HG03439 (cell line): ENCODE results near the gene TMEM87A.

ENCODE experiments used
- ATAC-seq: cut with Tn5 transposase; IDR thresholded peaks from one replicate; pipeline ENCODE4 v1.9.1; 2021; ENCODE audit warnings: mild to moderate bottlenecking, moderate library complexity; ENCODE audit not compliant: unreplicated experiment

Gene TMEM87A

DNA sequence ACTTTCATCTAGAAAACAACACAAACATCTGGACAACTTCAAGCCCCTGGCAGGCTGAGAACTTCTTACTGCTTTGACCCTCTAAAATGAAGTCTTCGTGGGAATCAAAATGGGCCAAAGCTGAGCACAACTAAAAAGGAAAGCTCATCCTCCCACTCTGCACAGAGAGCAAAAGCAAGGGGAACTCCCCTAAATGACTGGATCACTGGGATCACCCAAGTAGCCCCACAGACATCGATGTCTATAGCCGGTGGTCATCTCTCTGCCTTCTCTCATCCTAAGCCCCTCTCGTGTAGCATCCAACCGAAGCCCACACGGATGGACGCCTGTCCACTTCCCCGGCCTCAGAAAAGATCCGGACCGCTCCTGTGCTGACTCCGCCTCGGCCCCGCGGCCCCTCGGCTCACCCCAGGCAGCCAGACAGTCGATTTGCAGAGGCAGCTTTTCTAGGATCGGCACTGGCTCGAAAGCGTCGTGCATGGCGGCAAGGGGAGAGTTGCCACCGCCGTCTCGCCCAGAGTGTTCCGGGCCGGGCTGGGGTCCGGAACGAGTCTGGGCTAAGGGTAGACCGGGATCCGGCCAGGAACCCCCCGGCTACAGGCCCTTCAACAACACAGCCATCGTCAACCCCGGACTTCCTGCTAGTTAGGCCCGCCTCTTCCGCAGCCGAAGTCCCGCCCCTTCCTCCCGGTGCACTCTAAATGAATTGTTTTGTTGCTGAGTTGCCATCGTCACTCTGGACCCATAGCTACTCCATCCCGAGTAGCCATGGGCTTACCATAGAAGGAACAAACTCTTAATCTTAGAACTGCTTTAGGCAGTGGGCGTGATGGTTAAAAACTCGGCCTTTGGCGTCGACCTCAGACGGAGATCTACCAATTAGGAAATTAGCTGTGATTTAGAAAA is 65.3 kb downstream of the TMEM87A start, which contains the start of gene VPS39:
Gene VPS39 (minus strand): TSS at position 631 of the 906 bp plus-strand sequence. CDS start 151 bp downstream, at position 480.
- peak; percentile 92 for ATAC-seq

DNA sequence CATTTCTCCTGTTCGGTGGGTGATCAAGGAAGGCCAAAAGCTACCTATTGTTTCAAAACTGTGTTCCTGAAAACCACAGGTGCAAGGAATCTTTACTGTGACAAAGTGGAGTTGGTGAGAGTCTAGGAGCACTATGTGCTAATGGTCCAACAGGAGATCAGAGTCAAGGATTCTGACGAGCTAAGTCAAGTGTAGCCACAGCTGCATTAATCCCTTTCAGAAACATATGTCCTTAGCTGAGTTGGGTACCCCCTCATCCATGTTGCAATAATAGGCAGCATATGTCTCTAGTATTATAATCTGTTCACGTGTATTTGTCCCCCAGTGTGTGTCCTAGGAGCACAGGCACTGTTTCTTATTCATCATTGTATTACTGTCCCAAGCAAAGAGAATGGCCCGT is 66.8 kb downstream of the TMEM87A start:
- ATAC-seq: no peak

DNA sequence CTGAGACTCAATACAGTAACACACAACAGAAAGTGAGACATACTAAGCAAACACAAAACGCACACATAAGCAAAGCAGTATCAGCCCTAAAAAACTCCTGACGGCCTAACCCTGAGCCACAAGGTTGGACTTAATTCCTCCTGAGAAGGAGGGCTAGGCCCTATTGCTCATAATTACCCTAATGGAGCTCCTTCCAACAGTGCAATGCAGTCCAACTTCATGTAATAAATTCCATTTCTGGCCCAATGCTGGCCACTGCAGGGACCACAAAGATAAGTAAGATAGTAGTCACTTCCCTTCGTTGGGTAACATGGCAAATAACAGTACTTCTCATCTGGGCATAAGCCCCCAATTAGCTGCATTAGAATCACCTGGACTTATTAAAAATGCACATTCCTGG is 69.3 kb downstream of the TMEM87A start:
- ATAC-seq: no peak

DNA sequence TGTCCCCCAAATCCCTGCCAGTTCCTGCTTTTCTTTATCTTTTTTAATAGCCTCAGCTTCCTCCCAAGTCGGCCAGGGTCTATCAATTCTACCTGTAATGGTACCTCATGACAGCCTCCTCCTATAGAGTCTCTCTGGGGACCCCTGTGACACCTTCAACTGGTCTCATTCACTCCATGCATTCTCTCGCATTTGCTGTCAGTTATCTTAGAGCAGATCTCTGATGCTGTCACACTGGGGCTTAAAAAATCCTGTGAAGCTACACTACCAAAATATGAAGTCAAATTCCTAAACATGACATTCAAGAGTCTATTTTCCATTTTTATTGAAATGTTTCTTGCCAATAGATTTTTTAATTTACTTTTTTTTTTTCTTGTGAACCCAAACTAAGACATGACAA is 70.6 kb downstream of the TMEM87A start:
- ATAC-seq: no peak

GRCh38 chr15:42201801-42202200 is 71.4 kb downstream of the TMEM87A start:
- no peak for ATAC-seq

- ATAC-seq: no peak
These were observed 74.1 kb downstream of the TMEM87A start for GRCh38 chr15:42199126-42199525.

DNA sequence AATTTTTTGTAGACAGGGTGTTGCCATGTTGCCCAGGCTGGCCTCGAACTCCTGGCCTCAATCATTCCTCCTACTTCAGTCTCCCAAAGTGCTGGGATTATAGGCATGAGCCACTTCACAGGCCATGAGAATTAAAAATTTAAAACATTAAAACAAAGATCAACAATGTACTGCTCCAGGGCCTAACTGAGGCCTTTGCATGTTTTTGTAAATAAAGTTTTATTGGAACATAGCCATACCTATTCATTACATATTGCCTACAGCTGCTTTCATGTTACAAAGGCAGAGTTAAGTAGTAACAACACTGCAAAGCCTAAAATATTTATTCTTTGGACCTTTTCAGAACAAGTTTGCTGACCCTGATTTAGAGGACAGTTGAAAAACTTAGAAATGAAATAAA is 74.7 kb downstream of the TMEM87A start:
- no peak for ATAC-seq

GRCh38 chr15:42194513-42194912 is 78.7 kb downstream of the TMEM87A start:
- ATAC-seq: no peak

DNA sequence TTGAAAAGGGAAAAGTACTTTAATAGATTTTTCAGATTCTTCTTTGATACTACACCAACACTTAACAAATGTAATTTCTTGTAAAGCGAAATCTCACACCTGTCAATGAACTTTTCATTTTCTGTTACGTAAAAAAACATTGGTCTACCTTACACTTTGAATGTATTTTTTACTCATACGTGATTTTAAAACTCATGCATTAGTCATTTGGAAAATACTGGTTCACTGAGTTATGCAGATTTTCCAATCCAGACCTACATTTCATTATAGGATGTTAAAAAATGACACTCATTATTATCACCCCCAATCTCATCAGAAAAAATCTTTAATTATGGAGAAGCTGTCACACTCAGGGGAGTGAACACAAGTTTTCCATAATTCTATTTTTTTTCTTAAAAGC is 79.8 kb downstream of the TMEM87A start:
- no peak for ATAC-seq

DNA sequence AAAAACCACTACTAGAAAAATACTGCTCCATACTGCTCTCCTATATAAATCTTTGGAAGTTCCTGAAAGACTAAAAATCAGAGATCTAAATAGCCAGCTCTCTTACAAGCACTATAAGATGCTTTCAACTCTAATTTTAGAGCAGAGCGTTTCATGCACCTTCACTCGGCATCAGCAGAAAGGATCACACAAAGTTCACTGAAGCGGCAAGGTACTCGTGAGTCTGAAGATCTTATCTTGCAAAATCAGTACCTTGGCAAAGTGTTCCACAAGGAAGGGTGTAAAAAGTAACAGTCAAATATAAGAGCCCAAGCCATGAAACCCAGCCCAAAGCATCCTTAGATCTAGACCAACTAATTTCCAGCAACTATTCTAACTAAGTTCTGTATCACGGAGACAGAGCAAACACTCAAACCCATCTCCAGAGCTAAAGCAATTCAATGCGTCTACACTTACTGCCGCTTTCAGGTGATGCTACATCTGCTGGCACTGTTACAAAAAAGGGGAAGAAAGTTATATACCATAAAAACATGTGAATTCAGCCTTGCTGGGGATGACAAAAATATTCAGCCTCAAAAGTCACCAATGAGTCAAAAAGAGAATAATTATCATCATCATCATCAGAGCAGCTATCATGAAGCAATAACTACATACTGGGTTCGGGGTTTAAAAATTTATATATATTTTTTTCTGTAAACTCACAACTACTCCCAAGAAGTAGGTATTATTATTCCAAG is 81.5 kb downstream of the TMEM87A start:
- no peak for ATAC-seq

- ATAC-seq: no peak
These were observed 82.9 kb downstream of the TMEM87A start for GRCh38 chr15:42190370-42190769.

DNA sequence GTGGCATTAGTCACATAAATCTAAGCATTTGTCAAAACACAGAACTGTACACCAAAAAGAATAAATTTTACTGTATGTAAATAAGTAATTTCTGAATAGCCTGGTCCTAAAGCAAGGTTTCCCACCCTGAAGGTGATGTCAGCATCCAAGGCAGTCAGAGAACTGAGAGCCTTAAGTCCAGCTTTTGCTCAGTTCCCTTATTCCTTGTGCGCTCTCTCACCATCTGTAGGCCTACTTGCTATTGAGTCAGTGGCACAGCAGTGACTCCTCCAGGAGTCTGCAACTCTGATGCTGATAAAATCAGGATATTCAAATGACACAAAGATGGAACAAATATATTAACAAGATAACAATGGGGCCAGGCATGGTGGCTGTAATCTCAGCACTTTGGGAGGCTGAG is 87.4 kb downstream of the TMEM87A start:
- no peak for ATAC-seq

DNA sequence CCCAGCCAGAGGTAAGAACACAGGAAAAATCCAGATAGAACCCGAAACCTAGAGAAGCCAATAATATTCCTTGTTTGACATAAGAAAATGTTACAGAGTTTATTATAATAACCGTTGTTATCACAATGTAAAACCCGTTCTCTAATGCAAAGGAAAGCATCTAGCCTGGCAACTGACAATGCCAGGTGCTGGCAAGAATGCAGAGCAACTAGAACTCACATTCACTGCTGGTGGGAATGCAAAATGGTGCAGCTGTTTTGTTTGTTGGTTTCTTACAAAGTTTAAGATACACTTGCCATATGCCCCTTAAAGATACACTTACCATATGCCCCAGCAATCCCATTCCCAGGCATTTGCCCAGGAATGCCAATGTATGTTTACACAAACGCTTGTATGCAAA is 88.5 kb downstream of the TMEM87A start:
- no peak for ATAC-seq

DNA sequence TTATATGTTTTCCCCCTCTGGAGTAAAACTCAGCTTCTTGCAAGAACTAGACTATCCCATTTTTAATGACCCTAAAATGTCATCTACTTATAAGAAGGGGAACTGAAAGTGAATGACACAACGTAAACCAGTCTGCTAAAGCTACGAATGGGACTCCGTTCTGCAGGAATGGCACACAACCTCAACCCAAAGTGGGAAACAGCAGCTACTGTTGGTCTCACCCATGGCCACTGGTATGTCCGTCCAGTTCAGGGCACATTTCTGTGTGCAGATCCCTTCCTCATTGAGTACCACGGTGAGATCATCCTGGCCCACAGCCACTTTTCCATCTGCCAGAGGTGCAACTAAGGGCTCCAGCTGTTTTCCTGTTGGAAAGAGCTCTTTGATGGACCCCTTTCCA is 88.9 kb downstream of the TMEM87A start:
- ATAC-seq: no peak

GRCh38 chr15:42182961-42183360 is 90.3 kb downstream of the TMEM87A start:
- ATAC-seq: no peak

DNA sequence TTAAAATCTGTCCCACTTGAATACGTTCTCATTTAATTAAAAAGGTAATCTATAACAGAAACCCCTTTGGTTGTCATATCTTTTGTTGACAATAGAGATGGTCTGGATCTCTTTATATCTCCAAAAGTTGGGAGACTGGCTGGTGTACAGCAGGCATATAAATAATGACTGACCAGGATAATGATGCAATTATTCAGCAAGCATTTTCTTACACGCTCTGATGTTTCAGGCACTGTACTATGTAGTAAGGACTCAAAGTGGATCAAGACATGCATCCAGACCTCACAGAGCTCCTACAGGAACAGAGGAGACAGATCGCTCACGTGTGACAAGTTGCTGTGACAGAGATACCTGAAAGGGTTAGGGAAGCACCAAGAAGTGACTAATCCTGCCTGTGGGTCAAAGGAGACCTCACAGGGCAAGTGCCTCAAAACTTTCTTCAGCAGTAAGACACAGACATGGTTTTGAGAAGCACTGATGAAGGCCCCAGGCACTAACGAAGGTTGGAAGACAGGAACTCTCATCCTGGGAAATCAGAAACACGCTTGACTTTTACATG is 90.8 kb downstream of the TMEM87A start:
- ATAC-seq: no peak

GRCh38 chr15:42178056-42178455 is 95.2 kb downstream of the TMEM87A start:
- ATAC-seq: no peak

DNA sequence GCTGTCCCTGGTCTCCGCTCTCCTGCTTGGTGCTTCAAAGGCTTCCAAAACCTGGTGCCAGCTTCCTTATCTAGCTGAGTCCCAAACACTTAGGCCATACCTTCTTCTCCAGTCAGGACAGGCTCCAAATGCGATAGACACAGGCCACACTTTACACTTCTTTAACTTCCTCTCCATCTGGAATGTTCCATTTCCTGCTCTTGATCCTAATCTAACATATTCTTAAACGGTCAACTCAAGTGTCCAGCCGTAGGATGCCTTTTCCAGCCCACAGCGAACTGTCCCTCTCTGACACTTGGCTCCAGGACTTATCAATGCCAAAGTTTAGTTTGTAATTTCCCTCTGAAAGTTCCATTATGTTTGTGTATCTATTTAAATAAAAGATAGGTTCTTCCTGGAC is 97.6 kb downstream of the TMEM87A start:
- ATAC-seq: no peak

- no peak for ATAC-seq
These were observed 100.8 kb downstream of the TMEM87A start for GRCh38 chr15:42172475-42172874.

- no peak for ATAC-seq
These were observed 101.4 kb downstream of the TMEM87A start for GRCh38 chr15:42171795-42172194.

GRCh38 chr15:42171122-42171521 is 102.1 kb downstream of the TMEM87A start:
- no peak for ATAC-seq
